K562 (cell line): ENCODE data around the gene SEC22C. TPM values are rescaled to one million over a fixed set of nuclear protein-coding genes. Genes with fewer than 3 reads are reported as not detected.

Experiments
- ARID1B ChIP-seq: fragments of 450-650 bp; IDR thresholded peaks from 2 replicates; pipeline ENCODE4 v1.6.1; 2016; ENCODE audit warnings: antibody characterized with exemption, mild to moderate bottlenecking, inconsistent platforms
- CBX2 ChIP-seq: fragments of 200-600 bp; sonication (generic); IDR thresholded peaks from one replicate; pipeline ENCODE4 v1.6.1; 2012; ENCODE audit warnings: mild to moderate bottlenecking, low read length, inconsistent platforms; ENCODE audit not compliant: insufficient read depth, poor library complexity, severe bottlenecking
- CEBPG ChIP-seq, 3 experiments: fragments of 200-800 bp in 1 of 3; sonication (Bioruptor generic) in 1 of 3; sonication (generic) in 1 of 3; formaldehyde crosslinking in 1 of 3; IDR thresholded peaks in 2 of 3; conservative IDR thresholded peaks in 1 of 3; 2 replicates each; pipeline versions ENCODE4 v1.6.1 to v1.8.0; 2016 to 2022; ENCODE audit warnings: missing compliant biosample characterization in 2 of 3, missing genetic modification characterization in 2 of 3, mild to moderate bottlenecking in 1 of 3, missing genetic modification reagents in 1 of 3
- ELF4 ChIP-seq: fragments of 450-650 bp; formaldehyde crosslinking; IDR thresholded peaks from 2 replicates; pipeline ENCODE4 v1.4.0; 2022; ENCODE audit warnings: missing genetic modification characterization
- KLF10 ChIP-seq: fragments of 250-450 bp; sonication (Bioruptor Pico); IDR thresholded peaks from 2 replicates; pipeline ENCODE4 v1.6.1; 2021; ENCODE audit warnings: matching md5 sums
- PTRF ChIP-seq: fragments of 450-650 bp; IDR thresholded peaks from 2 replicates; pipeline ENCODE4 v1.6.1; 2016; ENCODE audit warnings: mild to moderate bottlenecking, missing genetic modification characterization, missing compliant biosample characterization
- TAF1 ChIP-seq: IDR thresholded peaks from 2 replicates; pipeline ENCODE4 v1.6.1; 2011; ENCODE audit warnings: mild to moderate bottlenecking, low read length, moderate library complexity; ENCODE audit not compliant: insufficient read depth, control insufficient read depth, severe bottlenecking; ENCODE audit errors: extremely low read depth
- TCF7L2 ChIP-seq: fragments of 150-350 bp; IDR thresholded peaks from 2 replicates; pipeline ENCODE4 v1.6.1; 2016; ENCODE audit warnings: low read depth, mild to moderate bottlenecking, low read length, moderate library complexity
- TEAD1 ChIP-seq, 2 experiments: fragments of 450-650 bp in 1 of 2; sonication (generic) in 1 of 2; formaldehyde crosslinking; IDR thresholded peaks; 2 replicates each; pipeline versions ENCODE4 v1.4.0 to v1.8.0; 2020 to 2022; ENCODE audit warnings: mild to moderate bottlenecking in 2 of 2, missing genetic modification reagents in 1 of 2
- ZKSCAN3 ChIP-seq: fragments of 250-450 bp; sonication (Bioruptor Pico); IDR thresholded peaks from 2 replicates; pipeline ENCODE4 v1.4.0; 2020
- ZNF316 ChIP-seq: fragments of 450-650 bp; IDR thresholded peaks from 2 replicates; pipeline ENCODE4 v1.6.1; 2016
- polyA plus RNA-seq, 8 experiments: library from polyadenylated mRNA; depleted of rRNA in 4 of 8; stranded (reverse) in 5 of 8; unstranded in 3 of 8; fragments of >200 nt; fragmentation: Nextera tagmentation in 2 of 8; fragmentation: Illumina TruSeq in 1 of 8; extraction: Ambion mirVana in 2 of 8; extraction: Trizol in 1 of 8; gene quantifications; 2 replicates each; pipeline versions ENCODE4 v1.2.1 to v1.2.3, GENCODE V29; 2011 to 2014; ENCODE audit warnings: inconsistent platforms in 1 of 8, missing spikeins in 1 of 8
- total RNA-seq, 7 experiments: library from RNA; depleted of rRNA in 6 of 7; stranded (reverse); fragments of >200 nt in 6 of 7; fragmentation: Illumina TruSeq in 2 of 7; extraction: Trizol in 2 of 7; gene quantifications; 2 replicates each; pipeline versions ENCODE4 v1.2.1 to v1.2.3, GENCODE V29; 2011 to 2021; ENCODE audit warnings: low replicate concordance in 1 of 7
- TF ChIP-seq, protein P1 (sequence below): fragments of 250-450 bp; sonication (Bioruptor Pico); IDR thresholded peaks from 2 replicates; pipeline ENCODE4 v1.8.0; 2022; ENCODE audit warnings: moderate library complexity, mild to moderate bottlenecking, inconsistent platforms
- TF ChIP-seq, protein P2 (sequence below): fragments of 200-800 bp; sonication (Bioruptor generic); IDR thresholded peaks from 2 replicates; pipeline ENCODE4 v1.6.1; 2017; ENCODE audit warnings: missing genetic modification characterization, missing compliant biosample characterization
- TF ChIP-seq, protein P3 (sequence below): fragments of 250-450 bp; sonication (Bioruptor Pico); IDR thresholded peaks from 2 replicates; pipeline ENCODE4 v1.5.0; 2020; ENCODE audit warnings: mild to moderate bottlenecking, borderline replicate concordance
- TF ChIP-seq, protein P4 (sequence below): sonication (generic); formaldehyde crosslinking; IDR thresholded peaks from 2 replicates; pipeline ENCODE4 v1.5.0; 2020; ENCODE audit warnings: missing genetic modification reagents
- TF ChIP-seq, protein P5 (sequence below): conservative IDR thresholded peaks from 2 replicates; pipeline ENCODE4 v1.6.1; 2011; ENCODE audit warnings: low read depth, mild to moderate bottlenecking, low read length; ENCODE audit not compliant: control insufficient read depth
- TF ChIP-seq, protein P6 (sequence below): fragments of 250-450 bp; sonication (Bioruptor Pico); IDR thresholded peaks from 2 replicates; pipeline ENCODE4 v1.8.0; 2021; ENCODE audit warnings: moderate library complexity, mild to moderate bottlenecking, inconsistent platforms

Gene SEC22C
- total and polyA plus RNA-seq, 9 of the 15 experiments (the other 6 are each of a cell fraction or from before 2014, with no cell fraction given) = 35.6 to 68.4 (median 50.7) TPM

DNA sequence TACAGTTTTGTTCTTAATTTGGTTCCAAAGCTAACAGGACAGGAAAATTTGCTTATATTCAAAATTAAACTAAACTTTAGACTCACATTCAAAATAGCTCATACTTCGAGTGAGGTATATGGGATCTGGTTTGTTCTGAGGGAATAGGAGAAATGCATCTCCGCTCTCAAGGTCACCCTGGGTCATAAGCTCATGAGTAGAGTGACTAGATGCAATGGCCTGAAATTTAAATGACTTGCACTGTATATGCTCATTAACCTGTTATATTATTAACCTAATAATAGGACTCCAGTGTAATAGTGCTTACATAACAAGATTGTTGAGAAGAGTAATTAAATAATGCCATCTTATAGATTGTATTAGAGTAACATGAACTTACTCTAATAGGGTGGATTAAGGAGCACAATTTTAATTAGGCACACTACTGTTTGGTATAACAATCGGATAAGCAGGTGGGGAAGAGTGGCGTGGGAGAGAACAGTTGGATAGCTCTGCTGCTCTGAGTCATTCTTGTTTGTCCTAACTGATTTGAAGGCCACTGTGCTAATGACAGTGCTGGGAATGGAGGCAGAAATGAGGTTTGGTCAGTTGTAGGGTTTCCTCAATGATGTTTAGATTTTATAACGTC is 23.9 kb upstream of the SEC22C start (continued):
- TF ChIP-seq CBX2 = no peak
- TF ChIP-seq TEAD1 (CRISPR knock-in tag; IDR thresholded peaks at IDR 0.05) = no peak
- no peak for TF ChIP-seq PTRF (tag)
- no peak for TF ChIP-seq ELF4 (CRISPR knock-in tag)
- TF ChIP-seq TAF1 = peak; percentile 24
- TF ChIP-seq, protein P1, sequence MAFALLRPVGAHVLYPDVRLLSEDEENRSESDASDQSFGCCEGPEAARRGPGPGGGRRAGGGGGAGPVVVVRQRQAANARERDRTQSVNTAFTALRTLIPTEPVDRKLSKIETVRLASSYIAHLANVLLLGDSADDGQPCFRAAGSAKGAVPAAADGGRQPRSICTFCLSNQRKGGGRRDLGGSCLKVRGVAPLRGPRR (CRISPR knock-in tag) = no peak
- TF ChIP-seq, protein P2, sequence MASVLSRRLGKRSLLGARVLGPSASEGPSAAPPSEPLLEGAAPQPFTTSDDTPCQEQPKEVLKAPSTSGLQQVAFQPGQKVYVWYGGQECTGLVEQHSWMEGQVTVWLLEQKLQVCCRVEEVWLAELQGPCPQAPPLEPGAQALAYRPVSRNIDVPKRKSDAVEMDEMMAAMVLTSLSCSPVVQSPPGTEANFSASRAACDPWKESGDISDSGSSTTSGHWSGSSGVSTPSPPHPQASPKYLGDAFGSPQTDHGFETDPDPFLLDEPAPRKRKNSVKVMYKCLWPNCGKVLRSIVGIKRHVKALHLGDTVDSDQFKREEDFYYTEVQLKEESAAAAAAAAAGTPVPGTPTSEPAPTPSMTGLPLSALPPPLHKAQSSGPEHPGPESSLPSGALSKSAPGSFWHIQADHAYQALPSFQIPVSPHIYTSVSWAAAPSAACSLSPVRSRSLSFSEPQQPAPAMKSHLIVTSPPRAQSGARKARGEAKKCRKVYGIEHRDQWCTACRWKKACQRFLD = peak; percentile 52; the same call in 1 of the 2 replicates
- TF ChIP-seq KLF10 (CRISPR knock-in tag) = no peak
- peak; percentile 92 for TF ChIP-seq ARID1B
- TF ChIP-seq TCF7L2 = no peak
- TF ChIP-seq ZKSCAN3 (CRISPR knock-in tag) = no peak
- TF ChIP-seq, protein P3, sequence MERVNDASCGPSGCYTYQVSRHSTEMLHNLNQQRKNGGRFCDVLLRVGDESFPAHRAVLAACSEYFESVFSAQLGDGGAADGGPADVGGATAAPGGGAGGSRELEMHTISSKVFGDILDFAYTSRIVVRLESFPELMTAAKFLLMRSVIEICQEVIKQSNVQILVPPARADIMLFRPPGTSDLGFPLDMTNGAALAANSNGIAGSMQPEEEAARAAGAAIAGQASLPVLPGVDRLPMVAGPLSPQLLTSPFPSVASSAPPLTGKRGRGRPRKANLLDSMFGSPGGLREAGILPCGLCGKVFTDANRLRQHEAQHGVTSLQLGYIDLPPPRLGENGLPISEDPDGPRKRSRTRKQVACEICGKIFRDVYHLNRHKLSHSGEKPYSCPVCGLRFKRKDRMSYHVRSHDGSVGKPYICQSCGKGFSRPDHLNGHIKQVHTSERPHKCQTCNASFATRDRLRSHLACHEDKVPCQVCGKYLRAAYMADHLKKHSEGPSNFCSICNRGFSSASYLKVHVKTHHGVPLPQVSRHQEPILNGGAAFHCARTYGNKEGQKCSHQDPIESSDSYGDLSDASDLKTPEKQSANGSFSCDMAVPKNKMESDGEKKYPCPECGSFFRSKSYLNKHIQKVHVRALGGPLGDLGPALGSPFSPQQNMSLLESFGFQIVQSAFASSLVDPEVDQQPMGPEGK (CRISPR knock-in tag) = no peak
- peak; percentile 80 for TF ChIP-seq ZNF316
- TF ChIP-seq, protein P4, sequence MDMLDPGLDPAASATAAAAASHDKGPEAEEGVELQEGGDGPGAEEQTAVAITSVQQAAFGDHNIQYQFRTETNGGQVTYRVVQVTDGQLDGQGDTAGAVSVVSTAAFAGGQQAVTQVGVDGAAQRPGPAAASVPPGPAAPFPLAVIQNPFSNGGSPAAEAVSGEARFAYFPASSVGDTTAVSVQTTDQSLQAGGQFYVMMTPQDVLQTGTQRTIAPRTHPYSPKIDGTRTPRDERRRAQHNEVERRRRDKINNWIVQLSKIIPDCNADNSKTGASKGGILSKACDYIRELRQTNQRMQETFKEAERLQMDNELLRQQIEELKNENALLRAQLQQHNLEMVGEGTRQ (CRISPR knock-in tag) = no peak
- TF ChIP-seq, protein P5, sequence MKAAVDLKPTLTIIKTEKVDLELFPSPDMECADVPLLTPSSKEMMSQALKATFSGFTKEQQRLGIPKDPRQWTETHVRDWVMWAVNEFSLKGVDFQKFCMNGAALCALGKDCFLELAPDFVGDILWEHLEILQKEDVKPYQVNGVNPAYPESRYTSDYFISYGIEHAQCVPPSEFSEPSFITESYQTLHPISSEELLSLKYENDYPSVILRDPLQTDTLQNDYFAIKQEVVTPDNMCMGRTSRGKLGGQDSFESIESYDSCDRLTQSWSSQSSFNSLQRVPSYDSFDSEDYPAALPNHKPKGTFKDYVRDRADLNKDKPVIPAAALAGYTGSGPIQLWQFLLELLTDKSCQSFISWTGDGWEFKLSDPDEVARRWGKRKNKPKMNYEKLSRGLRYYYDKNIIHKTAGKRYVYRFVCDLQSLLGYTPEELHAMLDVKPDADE = no peak
- TF ChIP-seq, protein P6, sequence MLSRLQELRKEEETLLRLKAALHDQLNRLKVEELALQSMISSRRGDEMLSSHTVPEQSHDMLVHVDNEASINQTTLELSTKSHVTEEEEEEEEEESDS = no peak
- no peak for TF ChIP-seq CEBPG (CRISPR knock-in tag; IDR thresholded peaks at IDR 0.05)
- no peak for TF ChIP-seq CEBPG (tag; conservative IDR thresholded peaks at IDR 0.05 in 1 of 2, IDR thresholded peaks at IDR 0.05 in 1 of 2)
